Mucosa of stomach (tissue), 1 donor: ENCODE results near the gene STEAP4.

ENCODE experiments used
- H3K27me3 ChIP-seq: one replicate; pipeline ENCODE4 v1.7.0; 2013; ENCODE audit warnings: mild to moderate bottlenecking, low read length; ENCODE audit not compliant: control insufficient read depth, insufficient read depth
- H3K36me3 ChIP-seq: one replicate; pipeline ENCODE4 v1.7.0; 2013; ENCODE audit warnings: low read length; ENCODE audit not compliant: control insufficient read depth, insufficient read depth
- H3K4me1 ChIP-seq: one replicate; pipeline ENCODE4 v1.7.0; 2013; ENCODE audit warnings: mild to moderate bottlenecking, low read length; ENCODE audit not compliant: control insufficient read depth, insufficient read depth
- H3K4me3 ChIP-seq: one replicate; pipeline ENCODE4 v1.7.0; 2013; ENCODE audit warnings: low read length
- H3K9ac ChIP-seq: one replicate; pipeline ENCODE4 v1.7.0; 2013; ENCODE audit warnings: mild to moderate bottlenecking, low read length, moderate library complexity
- H3K9me3 ChIP-seq: one replicate; pipeline ENCODE4 v1.7.0; 2013; ENCODE audit warnings: mild to moderate bottlenecking, low read length, moderate library complexity; ENCODE audit not compliant: control insufficient read depth
- donor health status: Pancreatic carcinoma.

STEAP4 gene

GRCh38 chr7:88329532-88330463 is 23.1 kb upstream of the STEAP4 start:
- Histone ChIP-seq H3K36me3 (no peaks in the 10 kb centered on the region), H3K9ac (no peak overlapping the region), H3K27me3 (no peaks in the 10 kb centered on the region), H3K4me1 (no peaks in the 10 kb centered on the region), H3K4me3 (no peak overlapping the region), H3K9me3 (no peaks in the 10 kb centered on the region)

- no peaks in the 10 kb centered on the region for H3K27me3 ChIP-seq
- no peaks in the 10 kb centered on the region for H3K36me3 ChIP-seq
- H3K4me1 ChIP-seq, result no peaks in the 10 kb centered on the region
- H3K4me3 ChIP-seq, result no peak overlapping the region
- no peaks in the 10 kb centered on the region for H3K9me3 ChIP-seq
- no peak overlapping the region for H3K9ac ChIP-seq
Observed at GRCh38 chr7:88328787-88329186, 22.1 kb upstream of the STEAP4 start.

GRCh38 chr7:88324699-88325098 is 18.0 kb upstream of the STEAP4 start:
- H3K27me3 ChIP-seq, result no peaks in the 10 kb centered on the region
- H3K9ac ChIP-seq, result no peak overlapping the region

GRCh38 chr7:88322151-88322550 is 15.5 kb upstream of the STEAP4 start:
- no peaks in the 10 kb centered on the region for H3K27me3 ChIP-seq
- no peaks in the 10 kb centered on the region for H3K4me1 ChIP-seq
- H3K36me3 ChIP-seq, result no peaks in the 10 kb centered on the region
- H3K9me3 ChIP-seq, result no peaks in the 10 kb centered on the region
- H3K9ac ChIP-seq, result no peak overlapping the region
- H3K4me3 ChIP-seq, result no peak overlapping the region

More at GRCh38 chr7:88324699-88325098, 18.0 kb upstream of the STEAP4 start:
- Histone ChIP-seq H3K36me3 (no peaks in the 10 kb centered on the region), H3K9me3 (no peaks in the 10 kb centered on the region), H3K4me3 (no peak overlapping the region), H3K4me1 (no peaks in the 10 kb centered on the region)

- no peaks in the 10 kb centered on the region for H3K27me3 ChIP-seq
Observed at GRCh38 chr7:88321694-88322093, 15.0 kb upstream of the STEAP4 start.

GRCh38 chr7:88318196-88318595 is 11.5 kb upstream of the STEAP4 start:
- H3K9me3 ChIP-seq, result no peaks in the 10 kb centered on the region
- no peak overlapping the region for H3K4me3 ChIP-seq
- no peak overlapping the region for H3K9ac ChIP-seq
- no peaks in the 10 kb centered on the region for H3K36me3 ChIP-seq
- H3K27me3 ChIP-seq, result no peaks in the 10 kb centered on the region
- no peaks in the 10 kb centered on the region for H3K4me1 ChIP-seq

More at GRCh38 chr7:88321694-88322093, 15.0 kb upstream of the STEAP4 start:
- H3K36me3 ChIP-seq, result no peaks in the 10 kb centered on the region
- no peak overlapping the region for H3K4me3 ChIP-seq
- no peak overlapping the region for H3K9ac ChIP-seq
- H3K4me1 ChIP-seq, result no peaks in the 10 kb centered on the region
- no peaks in the 10 kb centered on the region for H3K9me3 ChIP-seq

- no peaks in the 10 kb centered on the region for H3K27me3 ChIP-seq
- H3K36me3 ChIP-seq, result no peaks in the 10 kb centered on the region
Observed at GRCh38 chr7:88317422-88317821, 10.7 kb upstream of the STEAP4 start.

GRCh38 chr7:88316456-88316855 is 9.8 kb upstream of the STEAP4 start:
- H3K9me3 ChIP-seq, result no peaks in the 10 kb centered on the region
- no peaks in the 10 kb centered on the region for H3K27me3 ChIP-seq
- H3K4me1 ChIP-seq, result no peaks in the 10 kb centered on the region

More at GRCh38 chr7:88317422-88317821, 10.7 kb upstream of the STEAP4 start:
- no peaks in the 10 kb centered on the region for H3K9me3 ChIP-seq
- H3K4me3 ChIP-seq, result no peak overlapping the region
- no peaks in the 10 kb centered on the region for H3K4me1 ChIP-seq
- no peak overlapping the region for H3K9ac ChIP-seq

GRCh38 chr7:88315522-88315921 is 8.8 kb upstream of the STEAP4 start:
- Histone ChIP-seq H3K4me3 (no peak overlapping the region), H3K27me3 (no peaks in the 10 kb centered on the region), H3K9me3 (no peaks in the 10 kb centered on the region), H3K4me1 (no peaks in the 10 kb centered on the region), H3K9ac (no peak overlapping the region), H3K36me3 (no peaks in the 10 kb centered on the region)

More at GRCh38 chr7:88316456-88316855, 9.8 kb upstream of the STEAP4 start:
- no peak overlapping the region for H3K9ac ChIP-seq
- no peak overlapping the region for H3K4me3 ChIP-seq
- H3K36me3 ChIP-seq, result no peaks in the 10 kb centered on the region

GRCh38 chr7:88314061-88314491 is 7.4 kb upstream of the STEAP4 start:
- no peaks in the 10 kb centered on the region for H3K27me3 ChIP-seq
- no peak overlapping the region for H3K9ac ChIP-seq
- H3K9me3 ChIP-seq, result no peaks in the 10 kb centered on the region
- no peaks in the 10 kb centered on the region for H3K36me3 ChIP-seq
- H3K4me3 ChIP-seq, result no peak overlapping the region
- H3K4me1 ChIP-seq, result no peaks in the 10 kb centered on the region

GRCh38 chr7:88312061-88312663 is 5.5 kb upstream of the STEAP4 start:
- Histone ChIP-seq H3K4me1 (peaks cover under 1% of the 10 kb centered on the region), H3K27me3 (peaks cover 3% of the 10 kb centered on the region)

GRCh38 chr7:88311675-88312036 is 5.0 kb upstream of the STEAP4 start:
- H3K9ac ChIP-seq, result no peak overlapping the region
- no peak overlapping the region for H3K4me3 ChIP-seq
- H3K27me3 ChIP-seq, result peaks cover 6% of the 10 kb centered on the region
- no peaks in the 10 kb centered on the region for H3K36me3 ChIP-seq
- peaks cover 4% of the 10 kb centered on the region for H3K4me1 ChIP-seq
- H3K9me3 ChIP-seq, result no peaks in the 10 kb centered on the region

More at GRCh38 chr7:88312061-88312663, 5.5 kb upstream of the STEAP4 start:
- Histone ChIP-seq H3K36me3 (no peaks in the 10 kb centered on the region), H3K4me3 (no peak overlapping the region), H3K9me3 (no peaks in the 10 kb centered on the region), H3K9ac (no peak overlapping the region)
